ENCODE measurements around the gene STX18.
A peak's percentile ranks its signal among the peaks of the same experiment; 100 is the strongest.
"Not testable (repeated sequence)": the region's sequence is repeated elsewhere in the genome, so short reads cannot be mapped to it uniquely, and the experiment has no call there.

Gene STX18

DNA sequence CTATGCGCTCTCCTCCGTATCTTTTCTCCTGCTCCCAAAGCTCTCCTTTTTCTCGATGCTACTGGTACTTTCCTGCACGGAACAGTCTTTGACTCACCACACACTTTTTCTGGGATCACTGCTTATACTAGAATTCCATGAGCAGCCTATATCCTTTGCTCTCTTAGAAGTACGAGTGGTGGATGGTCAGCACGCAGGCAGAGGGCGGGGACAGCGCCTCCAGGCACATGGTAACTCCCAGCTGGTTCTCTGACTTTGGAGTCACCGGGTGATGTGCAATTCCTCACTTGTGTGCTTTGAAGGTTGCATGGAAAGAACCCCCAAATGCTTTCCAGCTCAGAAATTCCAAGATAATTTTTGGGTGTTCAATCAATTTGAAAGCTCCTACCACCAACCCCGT is 56.0 kb downstream of the STX18 start:
- FAIRE-seq = no peak
- DNase-seq (ENCODE audit: insufficient read length, low spot score) = no peak

DNA sequence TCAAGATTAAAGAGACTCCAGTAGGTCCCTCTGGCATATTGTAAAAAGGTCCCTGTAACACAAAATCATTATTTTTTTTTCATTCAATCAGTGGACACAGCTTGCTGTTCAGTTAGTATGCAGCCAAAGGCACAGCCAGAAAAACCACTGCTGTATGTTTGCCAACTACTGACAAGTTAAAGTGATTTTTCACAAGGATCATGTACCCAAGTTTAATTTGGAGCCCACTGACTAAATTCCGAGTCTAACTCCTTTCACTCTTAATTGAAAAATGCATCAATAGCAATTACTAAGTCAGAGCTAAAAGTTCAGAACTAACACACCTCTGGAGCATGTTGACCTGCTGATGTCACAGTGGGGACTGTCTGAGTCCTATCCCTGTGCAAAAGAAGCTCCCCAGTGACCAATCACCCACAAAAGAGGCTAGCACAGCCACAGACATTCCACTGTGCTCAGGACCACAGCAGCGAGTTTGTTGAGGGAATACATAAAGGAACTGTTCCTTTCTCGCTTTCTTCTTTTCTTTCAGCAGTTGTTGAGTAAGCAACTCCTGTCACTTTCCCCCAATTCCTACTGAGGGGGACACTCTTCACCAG is 60.4 kb downstream of the STX18 start:
- no peak for FAIRE-seq
- DNase-seq (ENCODE audit: insufficient read length, low spot score) = no peak

- no peak for FAIRE-seq
- DNase-seq (ENCODE audit: insufficient read length, low spot score) = peak; percentile 12
These were observed 61.0 kb downstream of the STX18 start for GRCh38 chr4:4480685-4481398.

DNA sequence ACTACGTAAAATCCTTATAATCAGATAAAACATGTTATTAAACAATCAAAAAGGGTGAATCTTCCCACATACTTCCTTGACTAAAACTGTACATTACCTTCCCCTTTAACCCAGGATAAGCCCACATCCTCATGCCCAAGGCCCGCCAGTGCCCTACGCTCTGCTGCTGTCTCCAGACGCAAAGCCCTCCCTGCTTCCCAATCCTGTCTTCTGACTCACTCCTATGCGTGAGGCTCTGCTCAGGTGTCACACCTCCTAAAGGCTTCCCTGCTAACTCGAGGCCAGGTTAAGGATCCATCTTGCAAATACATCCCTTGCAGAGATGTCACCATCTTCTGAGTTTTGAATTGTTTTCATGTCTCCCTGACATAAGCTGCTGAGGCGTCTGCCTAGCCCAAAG is 61.6 kb downstream of the STX18 start:
- no peak for FAIRE-seq
- DNase-seq (ENCODE audit: insufficient read length, low spot score) = no peak

GRCh38 chr4:4479366-4479765 is 62.5 kb downstream of the STX18 start:
- DNase-seq (ENCODE audit: insufficient read length, low spot score) (no peak), FAIRE-seq (no peak)

- DNase-seq (ENCODE audit: insufficient read length, low spot score) = no peak
- no peak for FAIRE-seq
These were observed 64.1 kb downstream of the STX18 start for GRCh38 chr4:4477796-4478195.

- no peak for DNase-seq (ENCODE audit: insufficient read length, low spot score)
- no peak for FAIRE-seq
These were observed 64.5 kb downstream of the STX18 start for GRCh38 chr4:4477391-4477790.

GRCh38 chr4:4474476-4474875 is 67.4 kb downstream of the STX18 start:
- no peak for DNase-seq (ENCODE audit: insufficient read length, low spot score)
- FAIRE-seq = no peak

- no peak for FAIRE-seq
- DNase-seq (ENCODE audit: insufficient read length, low spot score) = no peak
These were observed 69.4 kb downstream of the STX18 start for GRCh38 chr4:4472344-4472958.

DNA sequence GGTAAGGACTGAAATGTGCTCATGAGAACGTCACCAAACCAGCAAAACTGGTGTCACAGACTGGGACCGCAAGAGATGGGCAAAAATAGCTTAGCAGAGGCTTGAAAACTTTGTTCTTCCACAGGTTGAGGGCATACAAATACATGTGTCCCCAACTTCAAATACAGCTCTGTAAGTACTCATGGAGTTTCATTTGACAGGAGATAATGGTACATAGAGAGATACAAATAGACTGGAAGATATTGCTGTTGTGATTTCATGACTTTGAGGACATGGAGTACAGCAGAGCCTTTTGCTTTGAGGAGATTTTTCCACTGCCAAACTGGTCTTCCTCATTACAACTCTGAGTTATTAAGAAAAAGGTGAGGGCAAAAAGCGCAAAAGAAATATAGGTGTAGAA is 70.7 kb downstream of the STX18 start:
- DNase-seq (ENCODE audit: insufficient read length, low spot score) (no peak), FAIRE-seq (no peak)

DNA sequence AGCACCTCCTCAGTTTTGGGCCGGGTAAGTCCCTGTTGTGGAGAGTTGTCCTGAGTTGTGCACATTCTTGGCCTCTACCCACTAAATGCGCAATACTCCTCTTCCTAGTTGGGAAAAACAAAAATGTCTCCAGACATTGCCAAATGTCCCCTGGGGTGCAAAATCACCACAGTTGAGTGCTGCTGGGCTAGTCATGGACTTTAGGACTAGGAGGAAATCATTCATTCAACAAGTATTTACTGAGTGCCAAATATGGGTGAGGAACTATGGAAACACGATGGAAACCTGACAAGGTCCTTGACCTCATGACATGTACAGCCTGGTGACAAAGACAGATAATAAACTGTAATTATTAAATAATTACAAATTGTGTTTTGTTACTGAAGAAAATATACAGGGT is 71.6 kb downstream of the STX18 start:
- FAIRE-seq = no peak

DNA sequence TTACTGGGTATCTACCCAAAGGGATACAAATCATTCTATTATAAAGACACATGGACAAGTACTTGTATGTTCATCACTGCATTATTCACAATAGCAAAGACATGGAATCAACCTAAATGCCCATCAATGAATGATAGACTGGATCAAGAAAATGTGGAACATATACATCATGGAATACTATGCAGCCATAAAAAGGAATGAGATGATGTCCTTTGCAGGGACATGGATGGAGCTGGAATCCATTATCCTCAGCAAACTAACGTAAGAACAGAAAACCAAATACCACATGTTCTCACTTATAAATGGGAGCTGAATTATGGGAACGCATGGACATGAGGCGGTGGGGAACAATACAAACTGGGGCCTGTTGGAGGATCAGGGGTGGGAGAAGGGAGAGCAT is 76.6 kb downstream of the STX18 start:
- not testable (repeated sequence) for FAIRE-seq; DNase-seq (ENCODE audit: insufficient read length, low spot score)

More for the DNA sequence above, 71.6 kb downstream of the STX18 start:
- DNase-seq (ENCODE audit: insufficient read length, low spot score) = no peak

GRCh38 chr4:4462970-4463369 is 78.9 kb downstream of the STX18 start:
- DNase-seq (ENCODE audit: insufficient read length, low spot score) (no peak), FAIRE-seq (no peak)

GRCh38 chr4:4461850-4462249 is 80.0 kb downstream of the STX18 start:
- FAIRE-seq = no peak
- DNase-seq (ENCODE audit: insufficient read length, low spot score) = no peak

GRCh38 chr4:4461178-4461577 is 80.7 kb downstream of the STX18 start:
- FAIRE-seq (no peak), DNase-seq (ENCODE audit: insufficient read length, low spot score) (no peak)

DNA sequence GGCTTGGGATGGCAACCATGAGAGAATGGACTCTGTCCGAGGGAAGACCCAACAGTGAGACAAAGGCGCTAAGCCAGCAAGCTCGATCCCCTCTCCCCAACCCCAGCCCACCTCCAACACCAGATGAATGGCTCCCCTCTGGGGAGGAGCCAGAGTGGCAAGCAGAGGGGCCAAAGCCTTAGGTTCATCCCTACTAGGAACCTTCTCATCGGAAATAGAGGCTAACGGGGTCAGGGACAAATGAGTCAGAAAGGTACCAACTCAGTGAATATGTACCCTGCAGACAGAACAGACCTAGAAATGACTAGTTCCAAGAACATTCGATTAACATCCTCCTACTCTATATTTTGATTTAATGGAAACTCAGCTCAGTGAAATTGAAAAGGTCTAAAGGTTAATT is 81.1 kb downstream of the STX18 start:
- FAIRE-seq (no peak), DNase-seq (ENCODE audit: insufficient read length, low spot score) (no peak)

GRCh38 chr4:4459181-4459580 is 82.7 kb downstream of the STX18 start:
- FAIRE-seq (no peak), DNase-seq (ENCODE audit: insufficient read length, low spot score) (no peak)

- DNase-seq (ENCODE audit: insufficient read length, low spot score) (no peak), FAIRE-seq (no peak)
These were observed 83.9 kb downstream of the STX18 start for GRCh38 chr4:4457803-4458553.

DNA sequence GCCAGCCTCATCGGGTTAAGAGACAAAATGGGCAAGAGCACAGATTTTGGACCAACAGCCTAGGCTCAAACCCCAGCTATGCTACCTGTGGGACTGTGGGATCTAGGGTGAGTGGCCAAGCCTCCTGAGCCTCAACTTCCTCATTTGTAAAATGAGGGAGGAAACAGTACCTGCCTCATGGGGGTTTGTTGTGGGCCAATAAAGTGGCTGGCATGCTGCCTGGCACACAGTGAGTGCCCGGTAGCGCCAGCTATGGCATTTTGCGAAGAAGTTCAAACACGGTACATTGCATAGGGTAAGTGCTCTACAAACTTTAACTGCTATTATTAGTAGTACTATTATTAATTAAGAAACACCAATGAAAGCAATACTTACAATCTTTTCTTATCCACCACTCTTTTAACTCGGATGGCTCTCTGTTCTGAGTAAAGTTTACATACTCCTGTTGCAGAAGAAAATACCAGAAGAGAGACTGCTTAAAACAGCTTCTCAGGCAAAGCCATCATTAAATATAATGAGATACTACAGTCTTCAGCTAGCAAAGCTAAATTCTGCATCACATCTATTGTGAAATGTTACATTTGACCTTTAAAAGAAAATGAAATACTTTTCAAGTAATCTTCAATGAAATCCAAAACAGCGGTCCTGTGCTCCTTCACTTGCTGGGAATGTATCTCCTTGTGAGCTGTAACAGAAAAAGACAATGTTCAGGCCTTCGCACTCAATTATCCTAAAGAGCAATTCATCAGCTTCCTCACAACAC is 84.9 kb downstream of the STX18 start:
- FAIRE-seq (no peak), DNase-seq (ENCODE audit: insufficient read length, low spot score) (no peak)

DNA sequence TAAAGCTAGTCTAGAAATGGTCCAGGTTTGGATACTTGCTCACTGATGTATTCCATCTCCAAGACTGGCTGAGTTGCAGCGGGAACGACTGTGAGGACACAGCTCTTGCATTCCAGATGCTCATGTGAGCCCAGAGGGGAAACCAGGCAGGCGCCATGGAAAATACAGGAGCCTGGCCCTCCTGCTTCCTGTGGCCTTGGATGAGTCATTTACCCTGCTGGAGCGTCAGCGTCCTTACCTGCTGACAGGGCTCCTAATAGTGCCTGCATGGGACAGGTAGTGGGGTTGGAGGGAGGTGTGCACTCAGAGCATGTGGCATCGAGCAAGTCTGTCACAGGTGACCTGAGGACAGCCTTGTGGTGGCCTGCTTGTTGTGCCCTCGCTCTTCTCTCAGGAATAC is 85.5 kb downstream of the STX18 start:
- DNase-seq (ENCODE audit: insufficient read length, low spot score) (no peak), FAIRE-seq (no peak)
